Nucleus accumbens (tissue), 56 donors: ENCODE measurements around the gene RTL10.
"Not testable (repeated sequence)": the region's sequence is repeated elsewhere in the genome, so short reads cannot be mapped to it uniquely, and the experiment has no call there.

Experiments used
- DNase-seq, 56 donors: peaks; one replicate each; lab custom pipeline; 2025; lab: John Stamatoyannopoulos, UW

The RTL10 gene

DNA sequence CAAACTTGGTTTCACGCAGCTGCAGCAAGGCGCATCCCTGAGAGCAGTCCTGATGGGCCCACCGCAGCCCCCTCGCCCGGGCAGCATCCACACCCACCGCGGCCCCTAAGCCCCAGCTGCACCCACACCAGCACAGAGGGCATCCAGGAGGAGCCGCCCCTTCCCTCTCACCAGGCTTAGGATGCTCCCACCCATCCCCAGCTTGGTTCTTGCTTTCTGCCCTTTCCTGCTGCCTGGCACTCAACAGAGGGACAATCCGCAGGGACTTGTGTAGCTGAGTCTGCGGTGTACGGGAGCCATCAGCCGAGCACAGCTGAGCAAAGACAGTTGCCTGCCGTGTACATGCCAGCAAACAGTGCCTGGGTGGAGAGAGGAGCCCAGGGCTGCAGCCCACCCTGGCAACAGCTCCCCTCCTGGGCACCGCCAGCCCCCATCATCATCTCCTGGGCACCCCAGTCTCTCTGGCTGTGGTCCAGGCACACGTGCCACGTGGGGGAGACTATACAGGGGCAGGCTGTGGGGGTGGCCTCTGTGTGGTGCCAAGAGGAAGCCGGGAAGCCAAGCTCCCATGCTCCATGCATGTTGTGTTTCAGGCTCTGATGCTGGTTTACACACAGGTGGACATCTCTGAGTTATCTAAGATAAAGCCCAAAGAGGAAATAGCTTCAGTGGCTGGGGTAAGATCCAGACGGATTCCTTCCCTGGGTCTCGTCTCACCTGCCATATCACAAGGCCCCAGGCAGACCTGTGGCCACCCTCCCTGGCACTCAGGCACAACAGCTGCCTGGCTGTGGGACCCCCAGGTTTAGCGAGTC, 36.0 kb upstream of the RTL10 start:
- no peak for DNase-seq

DNA sequence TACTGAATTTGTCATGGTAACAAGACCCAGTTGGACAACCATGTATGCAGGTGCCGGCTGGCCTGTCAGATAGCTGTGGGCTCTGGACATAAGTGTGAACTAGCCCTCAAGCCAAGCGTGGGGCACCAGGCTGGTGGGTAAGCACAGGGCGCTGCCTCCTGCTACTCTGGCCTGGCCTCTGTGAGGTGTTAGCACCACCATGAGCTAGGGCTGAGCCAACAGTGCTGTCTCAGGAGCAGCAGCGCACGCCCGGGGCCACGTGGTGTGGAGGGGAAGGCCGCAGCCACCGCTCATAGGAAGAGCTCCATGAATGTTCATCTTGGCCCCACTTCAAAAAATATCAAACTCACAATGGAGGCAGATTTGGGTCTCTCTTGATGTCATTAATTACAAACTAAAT, 35.3 kb upstream of the RTL10 start:
- no peak for DNase-seq

DNA sequence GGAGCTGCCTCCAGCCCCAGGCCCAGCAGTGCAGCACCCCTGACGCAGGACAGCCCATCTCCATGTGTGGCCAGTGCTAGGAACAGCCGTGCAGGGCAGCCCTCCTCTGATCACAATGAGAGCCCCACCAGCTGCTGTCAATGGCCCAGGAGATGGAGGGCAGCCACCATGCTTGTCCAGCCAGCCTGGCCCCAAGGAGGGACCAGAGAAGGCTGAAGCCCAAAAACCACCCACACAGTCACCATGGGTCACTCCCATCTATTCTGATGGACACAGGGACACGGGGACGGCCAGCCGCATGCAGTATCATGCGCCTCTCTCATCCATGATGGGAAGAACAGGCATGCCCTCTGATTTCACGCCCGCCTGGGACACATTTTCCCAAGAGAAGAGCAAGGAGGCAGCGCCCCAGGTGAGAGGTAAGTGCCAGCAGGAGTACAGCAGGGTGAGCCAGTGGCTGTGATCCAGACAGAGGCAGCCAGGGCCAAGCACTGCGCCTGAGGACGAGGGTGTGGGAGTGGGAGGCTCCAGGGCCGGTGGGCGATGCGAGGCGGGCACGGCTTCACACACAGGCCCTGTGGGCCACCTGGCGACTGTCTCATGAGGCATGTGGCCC, 33.6 kb upstream of the RTL10 start:
- DNase-seq = no peak

DNA sequence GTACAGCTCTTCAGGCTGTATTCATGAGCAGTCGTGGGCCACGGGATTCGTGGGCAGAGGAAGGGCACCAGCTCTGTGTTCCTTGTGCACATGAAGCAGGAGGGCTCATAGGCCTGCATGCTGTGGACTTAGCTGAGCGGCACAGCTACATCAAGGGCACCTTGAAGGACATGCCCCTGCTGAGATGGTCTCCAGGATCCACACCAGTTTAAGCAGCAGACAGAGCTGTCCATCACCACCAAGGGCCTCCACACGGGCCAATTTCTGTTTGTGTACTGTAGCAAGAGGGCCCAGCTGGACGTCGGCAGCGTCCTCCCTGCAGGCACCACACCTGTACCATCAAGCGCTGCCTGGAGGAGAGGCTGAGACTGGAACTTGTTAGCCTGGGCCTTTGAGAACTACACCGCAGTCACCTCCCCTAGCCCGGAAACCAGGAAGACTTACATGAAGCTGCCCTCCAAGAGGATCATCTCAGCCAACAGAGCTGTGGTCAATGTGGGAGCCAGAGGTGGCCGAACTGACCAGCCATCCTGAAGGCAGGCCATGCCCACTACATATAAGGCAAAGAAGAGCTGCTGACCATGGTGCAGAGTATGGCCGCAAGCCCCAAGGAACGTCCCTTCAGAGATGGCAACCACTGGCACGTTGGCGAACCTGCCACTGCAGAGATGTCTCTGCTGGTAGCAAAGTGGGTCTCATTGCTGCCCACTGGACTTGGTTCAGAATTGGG, 32.7 kb upstream of the RTL10 start:
- peak in 1 of 56 donors; percentile 20 for DNase-seq

DNA sequence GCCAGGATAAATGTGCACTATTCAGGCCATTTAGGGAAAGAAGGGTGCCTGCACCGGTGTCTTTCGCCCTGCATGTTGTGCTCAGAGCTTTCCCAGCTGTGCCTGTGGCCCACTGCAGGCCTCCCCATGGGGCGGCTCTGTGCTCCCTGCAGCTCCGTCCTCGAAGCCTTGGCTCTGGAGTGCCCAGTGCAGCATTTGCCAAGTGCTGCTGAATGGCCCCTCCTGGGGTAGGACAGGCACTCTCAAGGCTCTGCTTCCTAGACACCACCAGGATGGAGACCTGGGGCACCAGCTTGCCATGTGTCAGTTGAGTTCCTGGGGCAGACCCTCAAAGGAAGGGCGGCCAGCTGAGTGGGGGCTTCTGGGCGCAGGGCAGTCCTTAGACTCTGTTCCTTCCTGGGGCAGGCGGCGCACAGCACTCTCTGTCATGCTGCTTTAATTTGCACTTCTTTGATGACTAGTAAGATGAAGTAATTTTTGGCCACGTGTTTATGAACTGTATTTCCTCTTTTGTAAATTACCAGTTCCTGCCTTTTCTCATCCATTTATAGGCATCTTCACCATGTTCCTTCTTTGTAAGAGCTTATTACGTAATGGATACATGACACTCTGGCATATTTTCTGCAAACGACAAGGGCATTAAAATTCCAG, 32.1 kb upstream of the RTL10 start:
- DNase-seq = peak in 8 of 56 donors; percentile 5 to 46 (median 26)

DNA sequence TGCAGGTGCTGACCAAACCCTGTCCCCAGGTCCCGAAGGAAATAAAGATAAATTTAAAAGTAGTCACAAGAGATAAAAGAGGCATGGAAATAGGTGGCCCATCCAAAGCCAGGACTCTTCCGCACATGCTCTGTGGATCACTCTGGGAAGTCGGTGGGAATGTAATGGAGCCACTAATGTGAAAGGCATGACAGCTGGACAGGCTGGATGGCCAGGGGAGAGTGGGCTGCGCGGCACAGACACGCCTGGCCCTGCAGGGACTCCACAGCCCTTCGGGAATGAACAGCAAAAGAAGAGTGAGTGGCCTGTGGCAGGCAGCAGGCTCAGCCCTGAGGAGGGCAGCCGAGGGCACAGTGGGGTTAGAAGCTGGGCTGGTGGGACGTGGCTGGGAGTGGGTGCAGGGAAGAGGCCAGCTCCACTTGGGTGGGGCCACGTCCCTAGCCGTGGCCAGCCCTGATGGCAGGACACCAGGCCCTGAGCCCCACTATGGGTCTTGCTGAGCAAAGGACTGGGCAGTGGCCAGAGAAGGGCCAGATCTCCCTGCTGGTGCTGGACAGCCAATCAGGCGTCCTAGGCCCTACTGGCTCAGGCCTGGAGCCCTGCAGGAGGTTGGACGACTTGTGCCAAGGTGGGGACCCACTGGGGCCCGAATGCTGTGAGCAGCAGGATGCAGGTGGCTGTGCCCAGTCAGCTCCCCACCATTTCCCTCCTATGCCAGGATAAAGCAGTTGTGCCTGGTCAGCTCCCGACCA, 31.3 kb upstream of the RTL10 start:
- DNase-seq = no peak

DNA sequence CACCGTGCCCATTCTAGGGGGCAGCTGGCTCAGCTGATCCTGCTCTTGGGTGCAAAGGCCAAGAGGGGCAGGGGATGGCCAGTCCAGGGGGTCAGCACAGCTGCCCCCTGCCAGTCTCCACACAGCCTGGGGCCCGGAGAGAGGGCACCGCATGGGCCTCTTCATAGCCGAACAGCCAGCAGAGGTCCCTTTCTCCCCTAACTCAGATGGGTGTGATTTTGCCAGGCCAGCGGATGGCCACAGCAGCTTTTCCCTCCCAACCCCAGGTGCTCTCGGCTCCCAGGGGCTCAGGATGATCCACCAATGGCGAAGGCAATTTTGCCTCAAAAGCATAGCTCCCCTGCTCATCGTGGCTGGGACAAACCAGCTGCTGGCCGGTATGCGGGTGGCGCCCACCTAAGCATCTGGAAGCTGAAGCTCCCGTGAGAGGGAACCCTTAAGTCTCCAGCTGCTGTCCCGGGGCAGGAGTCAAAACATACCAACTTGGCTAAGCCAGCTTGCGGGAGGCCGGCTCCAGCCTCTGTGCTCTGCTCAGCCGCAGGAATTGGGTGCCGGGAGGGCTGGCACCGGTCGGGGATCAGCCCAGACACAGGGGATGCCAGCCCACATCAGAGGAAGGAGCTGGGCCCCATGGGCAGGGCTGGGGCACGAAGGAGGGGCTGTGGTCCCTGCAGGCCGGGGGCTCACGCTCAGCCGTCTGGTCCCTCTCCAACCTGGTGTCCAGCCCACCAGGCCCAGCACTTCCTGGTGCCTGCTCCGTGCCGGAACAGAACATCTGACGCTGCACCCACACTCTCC, 30.5 kb upstream of the RTL10 start:
- no peak for DNase-seq

DNA sequence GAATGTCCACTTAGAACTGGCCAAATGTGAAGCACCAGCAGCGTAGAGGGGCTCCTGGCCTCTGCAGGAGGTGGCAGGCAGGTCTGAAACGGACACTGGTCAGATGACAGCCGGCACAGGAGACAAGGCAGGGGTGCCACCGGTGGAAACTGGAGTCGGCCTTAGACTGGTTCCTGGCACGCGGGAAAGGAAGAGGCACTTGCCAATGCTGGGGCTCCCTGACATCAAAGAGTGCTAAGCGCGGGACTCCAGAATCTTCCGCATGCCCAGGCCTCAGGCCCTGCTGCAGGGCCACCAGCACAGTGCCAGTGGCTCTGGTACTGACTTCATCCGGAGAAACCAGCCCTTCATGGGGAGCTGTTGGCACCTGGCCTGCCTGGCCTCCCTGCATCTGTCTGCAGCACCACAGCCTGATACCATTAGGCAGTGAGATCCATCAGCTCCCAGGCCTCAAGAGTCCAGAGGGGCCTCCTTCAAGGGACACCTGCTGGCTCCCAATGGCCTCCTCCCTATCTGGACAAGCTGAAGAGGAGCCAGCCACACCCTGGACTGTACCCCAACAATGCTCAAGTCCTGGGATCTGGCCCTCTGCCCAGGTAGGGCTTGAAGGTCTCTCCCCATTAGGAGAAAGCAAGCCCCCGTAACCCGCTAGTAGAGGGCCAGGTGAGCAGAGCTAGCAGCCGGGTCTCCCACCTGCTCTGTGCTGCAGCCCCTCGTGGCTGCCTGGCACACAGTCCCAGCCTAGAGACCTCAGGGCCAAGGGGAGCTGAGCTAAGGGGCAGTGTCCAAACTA, 29.7 kb upstream of the RTL10 start:
- DNase-seq = no peak

DNA sequence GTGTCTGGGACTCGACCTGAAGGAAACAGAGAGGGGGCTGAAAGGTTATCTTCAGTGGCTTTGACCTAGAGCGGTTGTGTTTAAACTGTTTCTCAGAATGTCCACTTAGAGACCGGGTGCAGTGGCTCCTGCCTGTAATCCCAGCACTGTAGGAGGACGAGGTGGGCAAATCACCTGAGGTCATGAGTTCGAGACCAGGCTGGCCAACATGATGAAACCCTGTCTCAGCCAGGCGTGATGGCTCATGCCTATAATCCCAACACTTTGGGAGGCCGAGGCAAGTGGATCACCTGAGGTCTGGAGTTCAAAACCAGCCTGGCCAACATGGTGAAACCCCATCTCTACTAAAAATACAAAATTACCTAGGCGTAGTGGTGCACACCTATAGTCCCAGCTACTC, 28.8 kb upstream of the RTL10 start:
- not testable (repeated sequence) for DNase-seq

DNA sequence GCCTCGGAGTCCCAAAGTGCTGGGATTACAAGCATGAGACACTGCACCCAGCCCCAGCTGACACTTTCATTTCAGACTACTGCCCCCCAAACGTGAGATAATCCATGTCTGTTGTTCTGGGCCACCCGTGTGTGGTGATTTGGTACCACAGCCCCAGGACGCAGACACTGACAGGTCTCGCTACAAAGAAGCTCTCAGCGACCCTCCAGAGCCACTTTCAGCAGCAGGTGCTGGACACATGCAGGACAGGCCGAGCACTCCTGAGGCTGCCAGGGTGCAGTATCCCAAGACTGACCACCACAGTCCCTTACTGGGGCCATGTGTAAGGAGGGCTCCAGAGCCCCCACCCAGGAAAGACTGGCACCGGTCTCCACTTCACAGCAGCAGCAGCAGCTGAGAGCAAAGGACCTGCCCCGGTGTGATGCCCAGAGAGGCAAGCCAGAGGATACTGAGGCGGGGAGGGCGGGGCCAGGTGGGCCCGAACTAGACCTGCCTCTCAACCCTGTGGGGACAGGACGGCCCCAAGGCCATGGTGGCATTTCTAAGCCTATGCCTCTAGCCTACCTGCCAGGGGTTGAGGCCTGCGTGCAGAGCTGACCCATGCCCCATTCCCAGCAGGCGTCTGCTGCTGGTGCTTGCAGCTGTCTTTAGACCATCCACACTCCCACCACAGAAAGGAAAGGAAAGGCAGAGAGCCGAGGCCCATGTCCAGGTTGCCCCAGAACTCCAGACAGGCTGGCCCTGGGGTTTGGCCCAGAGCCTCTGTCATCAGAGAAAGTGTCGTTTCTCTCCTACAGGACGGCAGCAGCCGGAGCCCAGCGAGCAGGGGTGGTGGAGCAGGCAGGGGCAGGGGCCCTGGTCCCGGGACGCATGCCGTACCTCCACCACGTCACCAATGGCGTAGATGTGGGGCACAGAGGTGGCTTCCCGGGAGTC, 28.0 kb upstream of the RTL10 start:
- no peak for DNase-seq

DNA sequence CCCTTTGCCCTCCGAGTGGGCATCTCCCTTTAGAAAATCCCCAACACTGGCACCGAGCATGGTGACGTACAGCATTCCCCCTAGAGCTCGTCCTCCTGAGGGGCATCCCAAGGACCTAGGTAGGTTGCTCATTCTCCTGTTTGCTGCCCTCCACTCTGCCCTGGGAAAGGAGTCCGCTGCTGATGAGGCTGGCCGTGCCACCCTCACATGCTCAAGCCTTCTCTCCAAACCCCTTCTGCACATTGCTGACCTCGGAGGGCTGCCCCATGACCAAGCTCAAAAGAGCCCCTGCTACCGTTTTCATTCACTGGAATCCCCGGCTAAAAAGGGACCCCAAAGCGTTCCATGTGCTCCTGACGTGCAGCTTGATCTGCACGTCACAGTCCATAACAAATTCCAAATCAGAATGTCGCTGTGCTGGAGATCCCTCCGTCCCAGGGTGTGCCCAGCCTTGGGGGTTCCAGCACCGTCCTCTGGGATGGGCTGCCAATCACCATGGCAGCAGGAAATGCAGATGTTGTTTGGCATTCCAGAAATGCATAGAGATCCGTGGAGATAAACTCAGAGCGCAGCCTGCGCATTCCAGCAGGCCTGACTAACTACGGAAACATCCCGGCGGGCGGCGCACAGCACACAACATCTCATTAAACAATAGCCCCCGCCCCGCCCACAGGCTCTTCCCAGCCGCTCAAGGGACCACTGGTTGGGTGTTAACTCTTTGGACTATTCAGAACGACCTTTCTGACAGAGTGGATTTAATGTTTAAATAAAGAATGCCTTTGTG, 26.3 kb upstream of the RTL10 start:
- no peak for DNase-seq

DNA sequence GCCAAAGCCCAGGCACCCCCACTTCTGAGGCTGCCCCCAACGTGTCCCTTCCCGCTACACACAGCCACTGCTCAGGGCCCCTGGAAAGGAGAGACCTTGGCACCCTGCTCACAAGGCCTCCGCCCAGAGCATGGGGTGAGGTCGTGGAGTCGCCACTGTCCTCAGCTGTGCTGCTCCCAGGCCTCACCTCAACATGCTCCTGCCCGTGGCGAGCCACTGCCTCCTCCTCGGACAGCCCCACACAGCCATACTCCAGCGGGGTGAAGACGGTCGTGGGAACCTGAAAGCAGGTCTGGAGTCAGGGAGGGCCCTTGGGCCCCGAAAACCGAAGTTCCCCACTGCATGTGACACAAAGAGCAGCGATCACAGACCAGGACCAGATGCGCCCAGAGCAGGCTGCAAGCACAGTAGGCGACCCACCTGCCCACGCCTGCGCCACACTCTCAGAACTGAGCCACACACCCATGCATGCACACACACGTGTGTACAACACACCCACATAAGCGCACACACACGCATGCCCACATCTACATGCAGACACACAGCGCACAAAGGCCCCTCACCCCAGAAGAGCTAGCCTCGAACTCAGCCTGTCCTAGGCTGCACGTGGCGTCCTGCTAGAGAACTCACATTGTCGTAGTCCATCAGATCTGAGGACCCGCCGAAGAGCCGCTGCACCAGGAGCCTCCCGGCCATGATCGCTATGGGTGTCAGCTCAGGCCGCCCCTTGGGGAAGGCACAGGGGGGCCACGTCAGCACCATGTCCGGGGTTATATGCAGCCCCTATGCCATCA, 25.5 kb upstream of the RTL10 start:
- no peak for DNase-seq

DNA sequence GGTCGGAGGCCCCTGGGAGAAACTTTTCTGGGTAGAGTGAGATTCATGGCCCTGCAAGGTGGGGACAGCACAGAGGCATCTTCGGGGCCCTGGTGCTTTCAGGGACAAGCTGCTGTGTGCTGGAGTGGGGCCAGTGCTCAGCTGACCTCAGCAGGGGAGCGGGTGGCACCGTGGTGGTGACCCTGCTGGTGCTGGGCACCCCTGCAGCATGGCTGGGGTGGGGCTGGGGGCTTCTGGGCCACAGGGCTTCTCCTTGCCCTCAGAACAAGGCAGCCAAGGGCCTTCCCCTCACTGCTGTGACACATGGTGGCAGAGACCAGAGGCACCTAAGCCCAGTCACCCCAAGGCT, 24.9 kb upstream of the RTL10 start:
- no peak for DNase-seq

DNA sequence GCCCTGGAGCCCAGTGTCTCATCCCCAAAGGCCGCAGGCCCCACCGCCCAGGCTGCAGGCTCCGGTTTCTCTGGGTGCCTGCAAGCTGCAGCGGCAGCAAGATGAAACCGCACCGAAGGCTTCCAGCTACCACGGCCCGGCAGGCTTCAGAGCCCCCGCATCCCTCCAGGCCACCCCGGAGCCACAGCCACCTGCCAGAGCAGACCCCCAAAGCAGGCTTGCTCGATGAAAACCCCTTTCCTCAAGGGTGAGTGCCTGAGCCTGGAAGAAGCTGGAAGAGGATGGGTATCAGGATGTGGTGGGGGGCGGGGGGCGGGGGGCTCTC, 24.5 kb upstream of the RTL10 start:
- no peak for DNase-seq

DNA sequence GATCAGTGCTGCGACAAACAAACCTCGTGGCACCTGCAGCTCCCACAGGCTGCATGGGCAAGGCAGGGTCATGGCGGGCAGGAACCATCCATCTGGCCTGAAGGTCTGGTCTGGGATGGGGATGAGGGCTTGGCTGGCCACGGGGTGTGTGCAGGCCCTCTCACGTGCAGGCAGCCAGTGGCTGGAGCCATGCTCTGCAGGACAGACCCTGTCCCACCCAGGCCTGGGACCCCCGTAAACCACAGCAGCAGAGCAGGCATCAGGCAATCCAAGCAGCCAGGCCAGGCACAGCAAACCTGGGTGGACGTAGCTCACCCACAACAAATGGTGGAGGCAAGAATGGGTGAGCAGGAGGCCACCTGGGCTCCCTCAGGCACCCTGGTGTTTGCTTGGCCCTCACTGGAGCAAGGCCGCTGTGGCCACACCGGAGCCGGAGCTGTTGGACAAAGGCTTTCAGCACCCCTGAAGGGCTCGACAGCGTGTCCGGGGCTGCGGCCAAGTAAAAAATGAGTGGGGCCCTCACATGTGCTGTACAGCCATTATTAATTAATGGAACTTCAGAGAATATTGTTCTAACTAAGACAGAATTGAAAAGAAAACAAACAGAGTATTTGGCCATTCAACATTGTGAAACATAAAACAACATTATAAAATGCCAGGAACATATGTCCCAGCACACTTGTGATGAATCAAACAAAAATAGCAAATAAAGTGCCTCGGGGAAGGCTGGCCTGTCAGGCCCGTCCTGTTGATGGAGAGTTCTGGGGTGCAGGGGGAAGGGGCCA, 24.0 kb upstream of the RTL10 start:
- no peak for DNase-seq
